Astrocyte (in vitro differentiated cells and primary cell): Measurements from ENCODE around the gene AOC1. TPM values are rescaled to one million over a fixed set of nuclear protein-coding genes. Genes with fewer than 3 reads are reported as not detected.
"Not testable (repeated sequence)": the region's sequence is repeated elsewhere in the genome, so short reads cannot be mapped to it uniquely, and the experiment has no call there.

Experiments
- DNase-seq: peaks from one replicate; pipeline ENCODE4 v3.0.0-alpha.2; 2010; ENCODE audit warnings: low read depth
- FAIRE-seq: peaks from 2 replicates; lab custom pipeline; 2011; peaks lifted over from hg19 to GRCh38; lab: Jason Lieb, UNC
- H2AFZ ChIP-seq: 2 replicates; pipeline ENCODE4 v1.6.0; 2012; ENCODE audit warnings: low read depth, low read length, inconsistent platforms
- H3K27ac ChIP-seq: 2 replicates; pipeline ENCODE4 v1.5.1; 2011; ENCODE audit warnings: low read depth, low read length, inconsistent platforms
- H3K27me3 ChIP-seq: 2 replicates; pipeline ENCODE4 v1.6.0; 2011; ENCODE audit warnings: low read length, inconsistent platforms; ENCODE audit not compliant: insufficient read depth
- H3K36me3 ChIP-seq: 2 replicates; pipeline ENCODE4 v1.5.1; 2011; ENCODE audit warnings: low read length, inconsistent platforms; ENCODE audit not compliant: insufficient read depth
- H3K4me1 ChIP-seq: 2 replicates; pipeline ENCODE4 v1.5.1; 2011; ENCODE audit warnings: low read length, inconsistent platforms; ENCODE audit not compliant: insufficient read depth
- H3K4me2 ChIP-seq: 2 replicates; pipeline ENCODE4 v1.6.0; 2012; ENCODE audit warnings: low read length, inconsistent platforms
- H3K4me3 ChIP-seq: 2 replicates; pipeline ENCODE4 v1.5.1; 2011; ENCODE audit warnings: low read depth, mild to moderate bottlenecking, low read length, inconsistent platforms; ENCODE audit not compliant: insufficient read depth
- H3K79me2 ChIP-seq: 2 replicates; pipeline ENCODE4 v1.6.0; 2012; ENCODE audit warnings: mild to moderate bottlenecking, low read length, inconsistent platforms; ENCODE audit not compliant: insufficient read depth
- H3K9ac ChIP-seq: 2 replicates; pipeline ENCODE4 v1.6.0; 2012; ENCODE audit warnings: mild to moderate bottlenecking, low read length, inconsistent platforms
- H3K9me3 ChIP-seq: 2 replicates; pipeline ENCODE4 v1.5.1; 2012; ENCODE audit warnings: low read depth, mild to moderate bottlenecking, low read length, inconsistent platforms; ENCODE audit not compliant: insufficient read depth
- H4K20me1 ChIP-seq: 2 replicates; pipeline ENCODE4 v1.6.0; 2012; ENCODE audit warnings: low read length, inconsistent platforms; ENCODE audit not compliant: insufficient read depth
- H3K27ac Mint-ChIP-seq: one replicate; pipeline ENCODE4 v1.8.0; 2021; ENCODE audit warnings: mild to moderate bottlenecking, mixed read lengths; ENCODE audit not compliant: unreplicated experiment
- H3K27me3 Mint-ChIP-seq: one replicate; pipeline ENCODE4 v1.8.0; 2021; ENCODE audit warnings: low read depth, mixed read lengths; ENCODE audit not compliant: unreplicated experiment
- H3K36me3 Mint-ChIP-seq: one replicate; pipeline ENCODE4 v1.8.0; 2021; ENCODE audit warnings: low read depth, mixed read lengths; ENCODE audit not compliant: unreplicated experiment
- H3K4me1 Mint-ChIP-seq: one replicate; pipeline ENCODE4 v1.8.0; 2021; ENCODE audit warnings: low read depth, mixed read lengths; ENCODE audit not compliant: unreplicated experiment
- H3K4me3 Mint-ChIP-seq: one replicate; pipeline ENCODE4 v1.8.0; 2021; ENCODE audit warnings: mild to moderate bottlenecking, moderate library complexity, mixed read lengths; ENCODE audit not compliant: unreplicated experiment
- H3K9me3 Mint-ChIP-seq: one replicate; pipeline ENCODE4 v1.8.0; 2021; ENCODE audit warnings: mild to moderate bottlenecking, mixed read lengths; ENCODE audit not compliant: unreplicated experiment
- EZH2 ChIP-seq: IDR thresholded peaks from 2 replicates; pipeline ENCODE4 v1.6.1; 2012; ENCODE audit warnings: mild to moderate bottlenecking, low read length, inconsistent platforms; ENCODE audit not compliant: insufficient read depth
- total RNA-seq: library from RNA; stranded (reverse); gene quantifications from 2 replicates; pipeline ENCODE4 v1.2.1, GENCODE V29; 2021
- TF ChIP-seq, protein P1 (sequence below): IDR thresholded peaks from 2 replicates; pipeline ENCODE4 v1.5.1; 2011; ENCODE audit warnings: low read depth, mild to moderate bottlenecking, inconsistent platforms, low read length, moderate library complexity; ENCODE audit not compliant: insufficient read depth

The AOC1 gene
- total RNA-seq, 1 donor from 2014 or later: not detected

DNA sequence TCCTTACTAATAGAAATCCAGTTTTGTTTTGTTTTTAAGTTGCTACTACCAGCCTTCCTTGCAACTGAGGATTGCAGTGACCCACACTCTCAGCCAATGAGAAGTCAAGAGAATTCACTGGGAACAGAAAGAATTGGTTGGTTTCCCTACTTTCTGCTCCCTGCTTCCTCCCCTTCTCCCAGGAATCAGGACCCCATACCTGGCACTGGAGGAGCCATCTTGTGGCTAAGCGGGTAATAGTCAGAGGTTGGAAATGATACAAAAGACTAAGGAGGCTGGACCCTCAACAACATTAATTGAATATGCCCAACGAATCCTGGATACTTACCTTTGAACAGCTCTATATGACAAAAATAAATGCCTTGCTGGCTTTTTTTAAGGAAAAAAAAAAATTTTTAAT is 45.5 kb upstream of the AOC1 start:
- FAIRE-seq (no peak), DNase-seq (no peak)
- no peaks in the 10 kb centered on the region for H3K9me3 Mint-ChIP-seq
- peaks cover 16% of the 10 kb centered on the region for H3K27me3 Mint-ChIP-seq
- no peaks in the 10 kb centered on the region for H4K20me1 ChIP-seq
- no peaks in the 10 kb centered on the region for H3K9me3 ChIP-seq
- no peaks in the 10 kb centered on the region for H3K79me2 ChIP-seq
- H3K27ac ChIP-seq: no peak overlapping the region
- no peak overlapping the region for H3K27ac Mint-ChIP-seq
- no peaks in the 10 kb centered on the region for H3K4me1 ChIP-seq
- H3K4me2 ChIP-seq: no peak overlapping the region
- no peak overlapping the region for H3K9ac ChIP-seq
- H3K27me3 ChIP-seq: no peaks in the 10 kb centered on the region
- no peak overlapping the region for H2AFZ ChIP-seq
- no peak overlapping the region for H3K4me3 ChIP-seq
- no peaks in the 10 kb centered on the region for H3K36me3 ChIP-seq
- H3K4me3 Mint-ChIP-seq: no peak overlapping the region
- no peaks in the 10 kb centered on the region for H3K4me1 Mint-ChIP-seq
- TF ChIP-seq, protein P1, sequence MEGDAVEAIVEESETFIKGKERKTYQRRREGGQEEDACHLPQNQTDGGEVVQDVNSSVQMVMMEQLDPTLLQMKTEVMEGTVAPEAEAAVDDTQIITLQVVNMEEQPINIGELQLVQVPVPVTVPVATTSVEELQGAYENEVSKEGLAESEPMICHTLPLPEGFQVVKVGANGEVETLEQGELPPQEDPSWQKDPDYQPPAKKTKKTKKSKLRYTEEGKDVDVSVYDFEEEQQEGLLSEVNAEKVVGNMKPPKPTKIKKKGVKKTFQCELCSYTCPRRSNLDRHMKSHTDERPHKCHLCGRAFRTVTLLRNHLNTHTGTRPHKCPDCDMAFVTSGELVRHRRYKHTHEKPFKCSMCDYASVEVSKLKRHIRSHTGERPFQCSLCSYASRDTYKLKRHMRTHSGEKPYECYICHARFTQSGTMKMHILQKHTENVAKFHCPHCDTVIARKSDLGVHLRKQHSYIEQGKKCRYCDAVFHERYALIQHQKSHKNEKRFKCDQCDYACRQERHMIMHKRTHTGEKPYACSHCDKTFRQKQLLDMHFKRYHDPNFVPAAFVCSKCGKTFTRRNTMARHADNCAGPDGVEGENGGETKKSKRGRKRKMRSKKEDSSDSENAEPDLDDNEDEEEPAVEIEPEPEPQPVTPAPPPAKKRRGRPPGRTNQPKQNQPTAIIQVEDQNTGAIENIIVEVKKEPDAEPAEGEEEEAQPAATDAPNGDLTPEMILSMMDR: no peak
- TF ChIP-seq EZH2: no peak
- no peaks in the 10 kb centered on the region for H3K36me3 Mint-ChIP-seq

DNA sequence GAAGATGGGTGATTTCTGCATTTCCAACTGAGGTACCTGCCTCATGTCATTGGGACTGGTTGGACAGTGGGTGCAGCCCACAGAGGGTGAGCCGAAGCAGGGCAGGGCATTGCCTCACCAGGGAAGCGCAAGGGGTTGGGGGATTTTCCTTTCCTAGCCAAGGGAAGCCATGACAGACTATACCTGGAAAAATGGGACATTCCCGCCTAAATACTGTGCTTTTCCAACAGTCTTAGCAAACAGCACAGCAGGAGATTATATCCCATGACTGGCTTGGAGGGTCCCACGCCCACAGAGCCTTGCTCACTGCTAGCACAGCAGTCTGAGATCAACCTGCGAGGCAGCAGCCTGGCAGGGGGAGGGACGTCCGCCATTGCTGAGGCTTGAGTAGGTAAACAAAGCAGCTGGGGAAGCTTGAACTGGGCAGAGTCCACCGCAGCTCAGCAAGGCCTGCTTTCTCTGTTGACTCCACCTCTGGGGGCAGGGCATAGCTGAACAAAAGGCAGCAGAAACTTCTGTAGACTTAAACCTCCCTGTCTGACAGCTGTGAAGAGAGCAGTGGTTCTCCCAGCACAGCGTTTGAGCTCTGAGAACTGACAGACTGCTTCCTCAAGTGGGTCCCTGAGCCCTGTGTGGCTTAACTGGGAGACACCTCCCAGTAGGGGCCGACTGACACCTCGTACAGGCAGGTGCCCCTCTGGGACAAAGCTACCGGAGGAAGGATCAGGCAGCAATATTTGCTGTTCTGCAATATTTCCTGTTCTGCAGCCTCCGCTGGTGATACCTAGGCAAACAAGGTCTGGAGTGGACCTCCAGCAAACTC is 44.5 kb upstream of the AOC1 start:
- DNase-seq, H3K36me3 ChIP-seq, H3K79me2 ChIP-seq, H3K4me2 ChIP-seq, H3K9me3 Mint-ChIP-seq, H3K4me3 Mint-ChIP-seq, H3K36me3 Mint-ChIP-seq, H3K27me3 Mint-ChIP-seq, H3K27ac Mint-ChIP-seq, H3K27ac ChIP-seq, H3K4me1 ChIP-seq, FAIRE-seq, H3K9me3 ChIP-seq, H3K4me1 Mint-ChIP-seq, H3K9ac ChIP-seq, H4K20me1 ChIP-seq, H3K4me3 ChIP-seq, H3K27me3 ChIP-seq, H2AFZ ChIP-seq: not testable (repeated sequence)

DNA sequence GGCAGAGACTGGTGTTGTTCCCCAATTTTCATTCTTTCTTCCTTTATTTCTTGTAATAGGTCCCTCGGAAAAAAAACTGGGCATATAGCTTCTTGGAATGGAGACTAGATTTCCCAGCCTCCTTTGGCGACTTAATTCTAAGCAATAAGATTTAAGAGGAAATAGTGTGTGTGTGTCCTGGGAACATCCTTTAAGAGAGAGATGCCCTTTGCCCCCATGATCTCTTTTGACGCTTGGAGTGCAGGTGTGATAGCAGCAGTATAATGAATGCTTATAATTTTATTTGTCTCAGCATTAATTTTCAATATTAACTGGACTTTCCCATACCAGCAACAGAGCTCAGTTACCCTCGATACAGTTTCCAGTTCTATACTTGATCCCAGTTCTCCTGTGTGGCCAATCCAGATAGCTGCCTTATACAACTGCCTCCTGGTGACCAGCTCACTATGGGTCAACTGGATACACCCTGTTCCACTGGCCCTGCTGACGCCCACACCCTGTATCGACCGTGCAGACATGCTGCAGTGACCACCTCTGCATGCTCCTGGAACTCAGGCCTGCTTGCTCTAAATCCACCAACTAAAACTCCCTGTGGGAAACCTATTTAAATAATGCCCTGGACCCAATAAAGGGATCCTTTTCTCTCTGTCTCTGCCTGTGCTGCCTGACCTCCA is 37.9 kb upstream of the AOC1 start:
- no peaks in the 10 kb centered on the region for H3K9me3 ChIP-seq
- peaks cover 10% of the 10 kb centered on the region for H3K9me3 Mint-ChIP-seq

More for the DNA sequence above, 37.9 kb upstream of the AOC1 start:
- H3K36me3 Mint-ChIP-seq: no peaks in the 10 kb centered on the region
- TF ChIP-seq, protein P1: no peak
- no peak for TF ChIP-seq EZH2
- Histone ChIP-seq H4K20me1 (no peaks in the 10 kb centered on the region), H3K79me2 (no peaks in the 10 kb centered on the region), H3K27me3 (no peaks in the 10 kb centered on the region), H3K9ac (no peak overlapping the region), H2AFZ (no peak overlapping the region), H3K4me2 (no peak overlapping the region), H3K27ac (no peak overlapping the region), H3K4me3 (no peak overlapping the region), H3K4me1 (no peaks in the 10 kb centered on the region), H3K36me3 (no peaks in the 10 kb centered on the region)
- no peak overlapping the region for H3K27ac Mint-ChIP-seq
- DNase-seq (no peak), FAIRE-seq (no peak)
- H3K27me3 Mint-ChIP-seq: peaks cover 2% of the 10 kb centered on the region
- no peaks in the 10 kb centered on the region for H3K4me1 Mint-ChIP-seq
- H3K4me3 Mint-ChIP-seq: no peak overlapping the region
